Measurements from ENCODE around the gene RPL9.

DNA sequence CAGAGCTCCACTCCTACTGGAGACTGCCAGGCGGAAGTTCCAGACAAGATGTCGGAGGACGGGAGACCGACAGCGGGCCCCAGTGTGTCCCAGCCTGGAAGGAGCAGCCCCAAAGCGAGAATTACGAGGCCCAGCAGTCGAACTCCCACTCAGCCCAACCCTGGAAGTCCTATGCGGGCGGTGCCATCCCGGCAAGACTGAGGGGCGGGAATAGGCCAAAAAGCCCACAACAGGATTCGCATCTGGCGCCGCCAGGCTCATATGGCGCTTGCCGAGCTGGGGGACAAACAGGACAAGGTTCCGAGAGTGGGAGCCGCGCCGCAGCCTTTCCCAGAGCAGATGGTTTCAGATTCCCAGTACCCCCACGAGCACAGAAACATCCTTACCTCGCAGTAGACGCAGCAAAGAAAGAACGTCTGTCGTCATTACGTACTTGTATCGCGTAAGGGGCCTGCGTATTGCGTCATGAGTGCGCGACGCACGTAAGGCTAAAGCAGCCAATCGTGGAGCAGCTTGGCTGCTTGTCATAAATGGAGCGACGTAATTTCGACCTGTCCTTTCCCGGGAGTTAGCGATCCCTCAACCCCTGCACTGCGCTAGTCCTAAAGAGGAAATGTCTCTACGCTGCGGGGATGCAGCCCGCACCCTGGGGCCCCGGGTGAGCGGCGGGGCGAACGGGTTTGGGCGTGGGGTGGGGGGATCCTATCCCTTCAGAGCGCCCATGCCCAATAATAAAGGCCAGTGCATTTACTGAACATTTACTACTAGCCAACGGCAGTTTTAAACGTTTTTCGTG is at the start of gene RPL9, which contains the start of gene LIAS:
- TF ChIP-seq, protein P1, sequence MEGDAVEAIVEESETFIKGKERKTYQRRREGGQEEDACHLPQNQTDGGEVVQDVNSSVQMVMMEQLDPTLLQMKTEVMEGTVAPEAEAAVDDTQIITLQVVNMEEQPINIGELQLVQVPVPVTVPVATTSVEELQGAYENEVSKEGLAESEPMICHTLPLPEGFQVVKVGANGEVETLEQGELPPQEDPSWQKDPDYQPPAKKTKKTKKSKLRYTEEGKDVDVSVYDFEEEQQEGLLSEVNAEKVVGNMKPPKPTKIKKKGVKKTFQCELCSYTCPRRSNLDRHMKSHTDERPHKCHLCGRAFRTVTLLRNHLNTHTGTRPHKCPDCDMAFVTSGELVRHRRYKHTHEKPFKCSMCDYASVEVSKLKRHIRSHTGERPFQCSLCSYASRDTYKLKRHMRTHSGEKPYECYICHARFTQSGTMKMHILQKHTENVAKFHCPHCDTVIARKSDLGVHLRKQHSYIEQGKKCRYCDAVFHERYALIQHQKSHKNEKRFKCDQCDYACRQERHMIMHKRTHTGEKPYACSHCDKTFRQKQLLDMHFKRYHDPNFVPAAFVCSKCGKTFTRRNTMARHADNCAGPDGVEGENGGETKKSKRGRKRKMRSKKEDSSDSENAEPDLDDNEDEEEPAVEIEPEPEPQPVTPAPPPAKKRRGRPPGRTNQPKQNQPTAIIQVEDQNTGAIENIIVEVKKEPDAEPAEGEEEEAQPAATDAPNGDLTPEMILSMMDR (IDR thresholded peaks at IDR 0.05) = no peak
- TF ChIP-seq TCF7L2 (IDR thresholded peaks at IDR 0.05; ENCODE audit: low read depth, low read length) (0 out of 2 replicates have a peak, but pooled peaks have one; percentile 17), POLR2AphosphoS5 (IDR thresholded peaks at IDR 0.05; ENCODE audit: low read depth, low read length) (peak; percentile 97), SIN3A (IDR thresholded peaks at IDR 0.05; ENCODE audit: borderline replicate concordance, insufficient read depth, low read depth, low read length) (no peak)
- TF ChIP-seq, protein P2, sequence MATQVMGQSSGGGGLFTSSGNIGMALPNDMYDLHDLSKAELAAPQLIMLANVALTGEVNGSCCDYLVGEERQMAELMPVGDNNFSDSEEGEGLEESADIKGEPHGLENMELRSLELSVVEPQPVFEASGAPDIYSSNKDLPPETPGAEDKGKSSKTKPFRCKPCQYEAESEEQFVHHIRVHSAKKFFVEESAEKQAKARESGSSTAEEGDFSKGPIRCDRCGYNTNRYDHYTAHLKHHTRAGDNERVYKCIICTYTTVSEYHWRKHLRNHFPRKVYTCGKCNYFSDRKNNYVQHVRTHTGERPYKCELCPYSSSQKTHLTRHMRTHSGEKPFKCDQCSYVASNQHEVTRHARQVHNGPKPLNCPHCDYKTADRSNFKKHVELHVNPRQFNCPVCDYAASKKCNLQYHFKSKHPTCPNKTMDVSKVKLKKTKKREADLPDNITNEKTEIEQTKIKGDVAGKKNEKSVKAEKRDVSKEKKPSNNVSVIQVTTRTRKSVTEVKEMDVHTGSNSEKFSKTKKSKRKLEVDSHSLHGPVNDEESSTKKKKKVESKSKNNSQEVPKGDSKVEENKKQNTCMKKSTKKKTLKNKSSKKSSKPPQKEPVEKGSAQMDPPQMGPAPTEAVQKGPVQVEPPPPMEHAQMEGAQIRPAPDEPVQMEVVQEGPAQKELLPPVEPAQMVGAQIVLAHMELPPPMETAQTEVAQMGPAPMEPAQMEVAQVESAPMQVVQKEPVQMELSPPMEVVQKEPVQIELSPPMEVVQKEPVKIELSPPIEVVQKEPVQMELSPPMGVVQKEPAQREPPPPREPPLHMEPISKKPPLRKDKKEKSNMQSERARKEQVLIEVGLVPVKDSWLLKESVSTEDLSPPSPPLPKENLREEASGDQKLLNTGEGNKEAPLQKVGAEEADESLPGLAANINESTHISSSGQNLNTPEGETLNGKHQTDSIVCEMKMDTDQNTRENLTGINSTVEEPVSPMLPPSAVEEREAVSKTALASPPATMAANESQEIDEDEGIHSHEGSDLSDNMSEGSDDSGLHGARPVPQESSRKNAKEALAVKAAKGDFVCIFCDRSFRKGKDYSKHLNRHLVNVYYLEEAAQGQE (IDR thresholded peaks at IDR 0.05; ENCODE audit: insufficient read depth in 1 of 2, low read depth in 2 of 2, low read length in 1 of 2) = no peak

All from Panc1 (cell line).